Activated CD8-positive, alpha-beta memory T cell treated with anti-CD3 and anti-CD28 coated beads, Interleukin-2, amount 50 U/mL, for 24 hours (primary cell): ENCODE data around the gene PXDN.
"Not testable (repeated sequence)": the region's sequence is repeated elsewhere in the genome, so short reads cannot be mapped to it uniquely, and the experiment has no call there.

ENCODE experiments used
- DNase-seq: peaks from one replicate; pipeline ENCODE4 v3.0.0-alpha.2; 2020; ENCODE audit errors: extremely low read depth

Gene PXDN

GRCh38 chr2:1742681-1743395 is 1.5 kb downstream of the PXDN start:
- DNase-seq: no peak

GRCh38 chr2:1742301-1742680 is 2.0 kb downstream of the PXDN start:
- no peak for DNase-seq

- DNase-seq: no peak
These were observed 2.5 kb downstream of the PXDN start for GRCh38 chr2:1741851-1742250.

- DNase-seq: no peak
These were observed 3.4 kb downstream of the PXDN start for GRCh38 chr2:1740716-1741589.

GRCh38 chr2:1739961-1740715 is 4.2 kb downstream of the PXDN start:
- DNase-seq: no peak

- DNase-seq: no peak
These were observed 4.9 kb downstream of the PXDN start for GRCh38 chr2:1739322-1739957.

- DNase-seq: no peak
These were observed 5.5 kb downstream of the PXDN start for GRCh38 chr2:1738646-1739302.

GRCh38 chr2:1738163-1738562 is 6.2 kb downstream of the PXDN start:
- DNase-seq: no peak

- no peak for DNase-seq
These were observed 7.3 kb downstream of the PXDN start for GRCh38 chr2:1736997-1737480.

GRCh38 chr2:1736045-1736444 is 8.3 kb downstream of the PXDN start:
- DNase-seq: no peak

GRCh38 chr2:1733298-1733697 is 11.0 kb downstream of the PXDN start:
- not testable (repeated sequence) for DNase-seq

- no peak for DNase-seq
These were observed 12.1 kb downstream of the PXDN start for GRCh38 chr2:1731963-1732768.

- DNase-seq: no peak
These were observed 12.8 kb downstream of the PXDN start for GRCh38 chr2:1731447-1731962.

GRCh38 chr2:1730015-1730927 is 14.0 kb downstream of the PXDN start:
- DNase-seq: no peak

- DNase-seq: no peak
These were observed 15.1 kb downstream of the PXDN start for GRCh38 chr2:1729242-1729641.

- no peak for DNase-seq
These were observed 15.5 kb downstream of the PXDN start for GRCh38 chr2:1728821-1729220.

- DNase-seq: no peak
These were observed 16.4 kb downstream of the PXDN start for GRCh38 chr2:1727796-1728474.

GRCh38 chr2:1727101-1727771 is 17.1 kb downstream of the PXDN start:
- DNase-seq: no peak
